KMS-11 (cell line): ENCODE results near the gene RANBP10.

Source experiments
- H2AFZ ChIP-seq: fragments of 200-600 bp; sonication (generic); 2 replicates; pipeline ENCODE4 v1.6.1; 2016; ENCODE audit warnings: antibody characterized with exemption, mixed run types, low read depth
- H3K27ac ChIP-seq: fragments of 200-600 bp; sonication (generic); 2 replicates; pipeline ENCODE4 v1.6.1; 2016; ENCODE audit warnings: mild to moderate bottlenecking, mixed run types
- H3K27me3 ChIP-seq: fragments of 200-600 bp; sonication (generic); 2 replicates; pipeline ENCODE4 v1.6.1; 2017; ENCODE audit warnings: mild to moderate bottlenecking, low read depth, mixed run types, moderate library complexity; ENCODE audit not compliant: insufficient read depth
- H3K36me3 ChIP-seq: fragments of 200-600 bp; sonication (generic); 2 replicates; pipeline ENCODE4 v1.6.1; 2017; ENCODE audit warnings: mild to moderate bottlenecking, mixed run types; ENCODE audit not compliant: insufficient read depth
- H3K4me1 ChIP-seq: fragments of 200-600 bp; sonication (generic); 2 replicates; pipeline ENCODE4 v1.6.1; 2016; ENCODE audit warnings: mild to moderate bottlenecking, low read depth, mixed run types; ENCODE audit not compliant: poor library complexity, severe bottlenecking
- H3K4me2 ChIP-seq: fragments of 200-600 bp; sonication (generic); 2 replicates; pipeline ENCODE4 v1.7.0; 2016; ENCODE audit warnings: mild to moderate bottlenecking, mixed run types
- H3K4me3 ChIP-seq: fragments of 200-600 bp; sonication (generic); IDR thresholded peaks from 2 replicates; pipeline ENCODE4 v1.6.1; 2017; ENCODE audit warnings: low read depth, low read length, mixed read lengths; ENCODE audit not compliant: insufficient read depth
- H3K79me2 ChIP-seq: fragments of 200-600 bp; sonication (generic); 2 replicates; pipeline ENCODE4 v1.6.1; 2016; ENCODE audit warnings: low read depth, mixed run types; ENCODE audit not compliant: insufficient read depth
- H3K9ac ChIP-seq: fragments of 200-600 bp; sonication (generic); 2 replicates; pipeline ENCODE4 v1.6.1; 2016; ENCODE audit warnings: mild to moderate bottlenecking, mixed run types
- H4K20me1 ChIP-seq: fragments of 200-600 bp; sonication (generic); 2 replicates; pipeline ENCODE4 v1.6.1; 2016; ENCODE audit warnings: mild to moderate bottlenecking, mixed run types; ENCODE audit not compliant: insufficient read depth
- TF ChIP-seq, protein P1 (sequence below): fragments of 200-600 bp; sonication (generic); conservative IDR thresholded peaks from 2 replicates; pipeline ENCODE4 v1.6.1; 2017; ENCODE audit warnings: low read depth, mild to moderate bottlenecking, antibody characterized with exemption, low read length, moderate library complexity, mixed read lengths

Gene RANBP10

DNA sequence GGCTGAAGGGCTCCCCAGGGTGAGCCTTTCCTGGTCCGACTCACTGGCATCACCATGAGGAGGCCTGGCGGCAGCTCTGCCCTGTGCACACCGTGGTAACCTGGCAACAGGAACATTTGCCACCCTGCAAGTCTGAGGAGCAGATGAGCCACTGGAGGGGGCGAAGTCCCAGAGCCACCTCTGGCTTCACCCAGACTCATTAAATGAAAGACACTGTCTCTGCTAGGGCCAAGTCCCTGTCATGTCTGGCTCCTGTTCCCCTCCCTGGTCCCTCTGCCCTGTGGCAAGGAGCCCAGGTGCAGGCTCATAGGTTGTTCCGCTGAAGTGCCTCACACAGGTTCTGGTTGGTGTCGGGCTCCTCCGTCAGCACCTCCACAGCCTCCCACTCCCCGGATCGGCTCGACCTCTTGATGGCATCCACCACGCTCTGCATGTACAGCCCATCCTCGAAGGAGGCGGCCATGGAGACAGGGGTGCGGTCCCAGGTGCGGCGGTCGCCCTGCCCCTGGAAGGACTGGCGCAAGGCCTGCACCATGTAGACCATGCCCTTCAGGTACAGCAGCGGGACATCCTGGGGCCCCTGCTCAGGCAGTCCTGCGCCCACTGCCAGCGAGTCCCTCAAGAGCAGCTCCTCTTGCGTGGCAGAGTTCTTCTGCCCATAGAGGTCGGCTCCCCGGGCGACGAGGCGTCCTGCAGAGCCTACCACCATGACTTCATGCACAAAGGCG lies 131.3 kb downstream of the RANBP10 start:
- no peaks in the 10 kb centered on the region for H3K27me3 ChIP-seq
- no peak overlapping the region for H2AFZ ChIP-seq
- TF ChIP-seq, protein P1, sequence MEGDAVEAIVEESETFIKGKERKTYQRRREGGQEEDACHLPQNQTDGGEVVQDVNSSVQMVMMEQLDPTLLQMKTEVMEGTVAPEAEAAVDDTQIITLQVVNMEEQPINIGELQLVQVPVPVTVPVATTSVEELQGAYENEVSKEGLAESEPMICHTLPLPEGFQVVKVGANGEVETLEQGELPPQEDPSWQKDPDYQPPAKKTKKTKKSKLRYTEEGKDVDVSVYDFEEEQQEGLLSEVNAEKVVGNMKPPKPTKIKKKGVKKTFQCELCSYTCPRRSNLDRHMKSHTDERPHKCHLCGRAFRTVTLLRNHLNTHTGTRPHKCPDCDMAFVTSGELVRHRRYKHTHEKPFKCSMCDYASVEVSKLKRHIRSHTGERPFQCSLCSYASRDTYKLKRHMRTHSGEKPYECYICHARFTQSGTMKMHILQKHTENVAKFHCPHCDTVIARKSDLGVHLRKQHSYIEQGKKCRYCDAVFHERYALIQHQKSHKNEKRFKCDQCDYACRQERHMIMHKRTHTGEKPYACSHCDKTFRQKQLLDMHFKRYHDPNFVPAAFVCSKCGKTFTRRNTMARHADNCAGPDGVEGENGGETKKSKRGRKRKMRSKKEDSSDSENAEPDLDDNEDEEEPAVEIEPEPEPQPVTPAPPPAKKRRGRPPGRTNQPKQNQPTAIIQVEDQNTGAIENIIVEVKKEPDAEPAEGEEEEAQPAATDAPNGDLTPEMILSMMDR, result no peak
- H4K20me1 ChIP-seq, result no peaks in the 10 kb centered on the region
- no peak overlapping the region for H3K4me2 ChIP-seq
- no peak overlapping the region for H3K4me3 ChIP-seq
- H3K4me1 ChIP-seq, result peaks cover 5% of the 10 kb centered on the region
- no peak overlapping the region for H3K9ac ChIP-seq
- H3K79me2 ChIP-seq, result no peaks in the 10 kb centered on the region
- no peaks in the 10 kb centered on the region for H3K36me3 ChIP-seq
- no peak overlapping the region for H3K27ac ChIP-seq

DNA sequence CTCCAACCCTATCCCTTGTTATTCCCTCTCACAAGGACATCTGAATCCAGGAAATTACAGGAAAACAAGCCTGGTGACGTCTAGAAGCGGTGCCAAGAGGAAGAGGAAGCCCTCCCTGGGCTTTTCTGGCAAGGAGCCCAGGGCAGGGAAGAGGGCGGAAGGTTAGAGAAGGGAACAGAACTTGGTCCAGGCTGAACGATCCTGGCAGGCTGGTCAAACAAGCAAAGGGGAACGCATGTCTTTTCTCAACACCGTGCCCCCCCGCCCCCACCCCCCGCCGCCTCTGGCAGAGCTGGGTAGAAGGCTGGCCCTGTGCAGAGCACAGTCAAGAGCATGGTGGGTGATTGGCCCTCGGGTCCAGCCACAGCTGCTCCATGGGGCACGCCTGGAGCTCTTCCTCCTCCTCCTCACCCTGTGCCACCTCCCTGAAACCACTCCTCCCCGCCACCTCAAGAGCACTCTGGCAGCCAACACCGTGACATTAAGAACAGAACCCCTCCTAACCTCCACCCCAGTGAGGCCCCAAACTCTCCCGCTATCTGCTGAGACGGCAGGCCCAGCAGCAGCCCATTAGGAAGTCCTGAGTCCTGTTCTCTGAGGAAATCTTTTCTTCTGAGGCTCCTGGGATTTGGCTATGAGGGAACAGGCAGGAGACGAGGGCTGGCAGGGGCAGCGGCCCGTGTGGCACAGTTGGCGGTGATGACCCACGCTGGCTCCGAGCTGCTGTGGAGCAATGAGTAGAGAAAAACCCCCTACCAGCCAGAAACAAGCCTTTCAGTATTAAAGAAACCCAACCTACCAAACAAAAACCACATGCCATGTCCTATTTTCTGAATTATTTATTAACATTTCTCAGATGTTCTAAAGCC lies 132.4 kb downstream of the RANBP10 start:
- Histone ChIP-seq H4K20me1 (no peaks in the 10 kb centered on the region), H3K9ac (no peak overlapping the region), H2AFZ (no peak overlapping the region), H3K27ac (no peak overlapping the region), H3K27me3 (no peaks in the 10 kb centered on the region), H3K79me2 (no peaks in the 10 kb centered on the region), H3K36me3 (no peaks in the 10 kb centered on the region), H3K4me2 (no peak overlapping the region), H3K4me1 (peaks cover 9% of the 10 kb centered on the region), H3K4me3 (no peak overlapping the region)
- TF ChIP-seq, protein P1, result no peak
